Endodermal cell (in vitro differentiated cells): ENCODE data around the gene IFIH1. TPM values are rescaled to one million over a fixed set of nuclear protein-coding genes. Genes with fewer than 3 reads are reported as not detected.

ENCODE experiments used
- DNase-seq: peaks from one replicate; pipeline ENCODE4 v3.0.0-alpha.2; 2017
- H3K27ac ChIP-seq: 2 replicates; pipeline ENCODE4 v1.5.1; 2013; ENCODE audit warnings: mild to moderate bottlenecking, low read depth, low read length, moderate library complexity
- H3K27me3 ChIP-seq: 2 replicates; pipeline ENCODE4 v1.6.1; 2013; ENCODE audit warnings: mild to moderate bottlenecking, low read length, moderate library complexity; ENCODE audit not compliant: insufficient read depth, control insufficient read depth, poor library complexity, severe bottlenecking
- H3K36me3 ChIP-seq: 2 replicates; pipeline ENCODE4 v1.7.0; 2013; ENCODE audit warnings: mild to moderate bottlenecking, low read length, moderate library complexity; ENCODE audit not compliant: control insufficient read depth, insufficient read depth
- H3K4me1 ChIP-seq: one replicate; pipeline ENCODE4 v1.7.0; 2013; ENCODE audit warnings: low read length; ENCODE audit not compliant: control insufficient read depth, insufficient read depth
- H3K4me3 ChIP-seq: 2 replicates; pipeline ENCODE4 v1.5.1; 2013; ENCODE audit warnings: mild to moderate bottlenecking, low read length, moderate library complexity
- H3K9ac ChIP-seq: 2 replicates; pipeline ENCODE4 v1.6.1; 2013; ENCODE audit warnings: mild to moderate bottlenecking, low read length, moderate library complexity; ENCODE audit not compliant: poor library complexity, severe bottlenecking; ENCODE audit errors: extremely low read depth
- H3K9me3 ChIP-seq: 2 replicates; pipeline ENCODE4 v1.6.1; 2013; ENCODE audit warnings: mild to moderate bottlenecking, low read length, moderate library complexity; ENCODE audit not compliant: control insufficient read depth
- H3K27ac Mint-ChIP-seq: 2 replicates; pipeline ENCODE4 v1.8.0; 2020; ENCODE audit warnings: mixed read lengths
- H3K27me3 Mint-ChIP-seq: 2 replicates; pipeline ENCODE4 v1.8.0; 2021; ENCODE audit warnings: mild to moderate bottlenecking, mixed read lengths; ENCODE audit not compliant: insufficient read depth
- H3K36me3 Mint-ChIP-seq: 2 replicates; pipeline ENCODE4 v1.8.0; 2020; ENCODE audit warnings: low read depth, mixed read lengths
- H3K4me1 Mint-ChIP-seq: 2 replicates; pipeline ENCODE4 v1.8.0; 2020; ENCODE audit warnings: mixed read lengths
- H3K4me3 Mint-ChIP-seq: 2 replicates; pipeline ENCODE4 v1.8.0; 2020; ENCODE audit warnings: mild to moderate bottlenecking, moderate library complexity, mixed read lengths
- H3K9me3 Mint-ChIP-seq: 2 replicates; pipeline ENCODE4 v1.8.0; 2020; ENCODE audit warnings: mild to moderate bottlenecking, mixed read lengths
- CTCF ChIP-seq: fragments of 200-600 bp; sonication (generic); conservative IDR thresholded peaks from 2 replicates; pipeline ENCODE4 v1.5.0; 2021; ENCODE audit warnings: antibody characterized with exemption, mild to moderate bottlenecking
- WGBS, 2 experiments: methylation state at CpG; one replicate each; pipeline versions ENCODE4 v1.1.5 to v1.1.7; 2013; ENCODE audit warnings: missing lambda C conversion rate in 2 of 2, mixed read lengths in 1 of 2; ENCODE audit not compliant: insufficient coverage in 1 of 2, insufficient read length in 1 of 2; 5-methylcytosine and 5-hydroxymethylcytosine counted together
- total RNA-seq, 2 donors: library from RNA; stranded (reverse); fragmentation: NEBNext Ultra II Directional in 1 of 2; extraction: Animal tissue kit (Norgen Biotek cat#: 25700) in 1 of 2; gene quantifications; 2 replicates in 1 of 2; 3 replicates in 1 of 2; pipeline ENCODE4 v1.2.1, GENCODE V29; 2021

Gene IFIH1
- total RNA-seq, 2 donors from 2014 or later = 0.13 to 0.15 TPM

GRCh38 chr2:162308747-162309503, 9.6 kb downstream of the IFIH1 start:
- no peak overlapping the region for H3K27ac Mint-ChIP-seq
- H3K27me3 Mint-ChIP-seq = no peaks in the 10 kb centered on the region
- Histone ChIP-seq H3K9ac (no peak overlapping the region), H3K4me3 (no peak overlapping the region), H3K36me3 (no peaks in the 10 kb centered on the region), H3K27ac (no peak overlapping the region), H3K27me3 (no peaks in the 10 kb centered on the region), H3K9me3 (no peaks in the 10 kb centered on the region), H3K4me1 (no peaks in the 10 kb centered on the region)
- H3K9me3 Mint-ChIP-seq = no peaks in the 10 kb centered on the region
- 88 to 92% methylated on average over 2 to 3 of the region's 3 CpGs for WGBS, 2 experiments
- DNase-seq = no peak
- no peaks in the 10 kb centered on the region for H3K36me3 Mint-ChIP-seq
- no peak for TF ChIP-seq CTCF
- H3K4me1 Mint-ChIP-seq = no peaks in the 10 kb centered on the region
- no peak overlapping the region for H3K4me3 Mint-ChIP-seq

DNA sequence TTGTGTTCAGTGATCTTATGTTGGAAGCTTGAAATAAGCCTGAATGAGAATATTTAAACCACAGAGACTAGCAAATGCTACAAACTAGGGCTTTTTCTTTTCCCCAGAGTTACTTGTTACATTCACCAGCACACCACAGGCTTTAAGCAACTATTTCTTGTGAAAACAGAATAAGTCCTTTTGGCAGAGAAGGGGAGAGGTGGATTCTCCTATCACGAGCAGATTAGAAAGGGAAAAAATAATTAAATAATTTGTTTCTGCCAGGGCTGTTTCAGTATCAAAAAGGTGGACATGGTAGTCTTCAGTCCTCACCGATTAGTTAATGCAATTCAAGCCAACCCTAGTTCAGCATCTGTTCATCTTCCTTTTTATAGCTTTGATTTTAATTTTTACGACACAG, 12.6 kb downstream of the IFIH1 start:
- Histone ChIP-seq H3K9me3 (no peaks in the 10 kb centered on the region), H3K4me1 (no peaks in the 10 kb centered on the region), H3K27ac (no peak overlapping the region), H3K27me3 (no peaks in the 10 kb centered on the region), H3K4me3 (no peak overlapping the region), H3K9ac (no peak overlapping the region), H3K36me3 (no peaks in the 10 kb centered on the region)
- H3K27me3 Mint-ChIP-seq = no peaks in the 10 kb centered on the region
- H3K36me3 Mint-ChIP-seq = no peaks in the 10 kb centered on the region
- WGBS, 2 experiments = 83 to 88% methylated on average over 2 to 3 of the region's 3 CpGs
- H3K4me1 Mint-ChIP-seq = no peaks in the 10 kb centered on the region
- no peak for DNase-seq
- H3K27ac Mint-ChIP-seq = no peak overlapping the region
- no peak overlapping the region for H3K4me3 Mint-ChIP-seq
- H3K9me3 Mint-ChIP-seq = no peaks in the 10 kb centered on the region
- no peak for TF ChIP-seq CTCF

DNA sequence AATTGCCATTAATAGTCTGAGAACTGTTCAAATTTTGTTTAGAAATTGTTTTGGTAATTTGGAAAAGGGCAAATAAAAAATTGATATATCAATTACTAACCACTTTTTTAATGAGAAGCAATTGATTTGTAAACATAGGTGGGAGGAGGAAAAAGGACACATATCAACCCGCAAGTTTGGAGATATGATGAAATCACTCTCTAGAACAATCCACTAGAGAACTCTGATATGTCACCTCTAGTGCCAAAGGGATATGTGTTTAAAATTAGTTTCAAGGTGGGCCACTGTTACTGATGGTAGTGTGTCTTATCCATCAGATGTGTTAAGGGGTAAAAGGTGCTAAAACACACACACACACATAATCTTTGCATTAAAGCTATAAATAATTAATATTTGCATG, 16.6 kb downstream of the IFIH1 start:
- TF ChIP-seq CTCF = no peak
- 80% methylated on average over 1 of the region's 1 CpG; no CpG with 5 or more reads in 1 of the 2 experiments for WGBS, 2 experiments
- no peaks in the 10 kb centered on the region for H3K36me3 ChIP-seq
- H3K27ac ChIP-seq = no peak overlapping the region
- Mint-ChIP-seq H3K27ac (no peak overlapping the region), H3K36me3 (no peaks in the 10 kb centered on the region), H3K27me3 (no peaks in the 10 kb centered on the region), H3K9me3 (no peaks in the 10 kb centered on the region), H3K4me1 (no peaks in the 10 kb centered on the region), H3K4me3 (no peak overlapping the region)
- DNase-seq = no peak
- H3K9me3 ChIP-seq = no peaks in the 10 kb centered on the region
- H3K9ac ChIP-seq = no peak overlapping the region
- no peak overlapping the region for H3K4me3 ChIP-seq
- H3K4me1 ChIP-seq = no peaks in the 10 kb centered on the region
- H3K27me3 ChIP-seq = no peaks in the 10 kb centered on the region
